C1 segment of cervical spinal cord (tissue), 14 donors: ENCODE results near the gene CNP.
"Not testable (repeated sequence)": the region's sequence is repeated elsewhere in the genome, so short reads cannot be mapped to it uniquely, and the experiment has no call there.

Source experiments
- DNase-seq, 14 donors: peaks; one replicate each; lab custom pipeline; 2025; lab: John Stamatoyannopoulos, UW

Gene CNP

DNA sequence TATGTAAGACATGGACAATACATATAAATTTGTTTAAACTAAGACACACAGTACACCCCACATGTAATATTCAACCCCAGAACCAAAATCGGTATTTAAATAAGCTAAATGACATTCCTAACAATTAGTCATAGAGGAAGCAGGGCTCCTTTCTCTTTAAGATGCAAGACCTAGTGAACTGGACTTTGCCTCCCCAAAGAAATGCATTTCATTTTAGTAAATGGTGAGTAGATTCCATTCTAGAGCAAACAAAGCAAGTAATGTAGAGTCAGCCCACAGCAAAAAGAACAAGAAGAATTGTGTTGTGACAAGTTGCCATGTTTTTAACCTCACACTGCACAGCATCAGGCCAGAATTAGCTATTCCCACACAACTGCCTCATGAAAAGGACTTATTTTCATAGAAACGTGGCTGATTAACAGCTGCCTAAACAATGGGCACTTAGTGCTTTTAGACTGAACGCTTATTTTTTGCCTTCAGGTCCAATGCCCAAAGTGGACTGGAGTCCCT is 36.3 kb downstream of the CNP start:
- DNase-seq = peak in 1 of 14 donors; percentile 24

DNA sequence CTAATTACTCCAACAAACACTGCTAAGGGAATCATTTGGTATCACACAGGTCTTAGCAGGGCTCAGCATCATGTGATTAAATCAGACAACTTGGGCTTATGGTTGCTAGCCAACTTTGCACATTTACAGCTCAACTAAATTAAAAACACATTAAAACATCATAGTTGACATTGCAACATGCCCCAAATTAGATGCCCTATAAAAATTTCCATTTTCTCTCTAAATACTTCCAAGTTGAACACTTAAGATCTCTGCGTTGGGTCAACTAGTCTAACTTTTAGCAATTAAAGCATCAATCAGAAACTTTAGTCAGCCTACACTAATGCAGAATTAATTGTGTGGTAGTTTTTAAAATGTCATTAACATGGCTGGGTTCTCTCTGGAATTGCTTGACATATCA is 38.6 kb downstream of the CNP start:
- no peak for DNase-seq

DNA sequence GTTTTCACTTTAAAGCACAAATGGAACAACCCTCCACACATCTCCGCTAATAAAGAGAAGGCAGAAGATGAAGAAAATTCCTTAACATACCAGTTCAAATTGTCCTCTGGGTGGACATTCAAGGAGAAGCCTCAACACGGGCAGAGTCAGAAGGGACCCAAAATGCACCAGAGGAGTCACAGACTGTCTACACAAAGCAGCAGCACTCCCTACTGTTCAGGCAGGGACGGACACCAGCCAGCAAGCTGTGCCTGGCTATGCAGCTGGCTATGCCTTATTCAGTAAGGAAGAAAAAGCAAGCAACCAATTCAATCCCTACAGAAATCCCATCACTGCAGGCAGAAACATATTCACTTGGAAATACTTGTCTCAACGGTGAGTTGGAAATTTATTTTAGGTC is 42.6 kb downstream of the CNP start:
- DNase-seq = peak in 11 of 14 donors; percentile 10 to 54 (median 38)

DNA sequence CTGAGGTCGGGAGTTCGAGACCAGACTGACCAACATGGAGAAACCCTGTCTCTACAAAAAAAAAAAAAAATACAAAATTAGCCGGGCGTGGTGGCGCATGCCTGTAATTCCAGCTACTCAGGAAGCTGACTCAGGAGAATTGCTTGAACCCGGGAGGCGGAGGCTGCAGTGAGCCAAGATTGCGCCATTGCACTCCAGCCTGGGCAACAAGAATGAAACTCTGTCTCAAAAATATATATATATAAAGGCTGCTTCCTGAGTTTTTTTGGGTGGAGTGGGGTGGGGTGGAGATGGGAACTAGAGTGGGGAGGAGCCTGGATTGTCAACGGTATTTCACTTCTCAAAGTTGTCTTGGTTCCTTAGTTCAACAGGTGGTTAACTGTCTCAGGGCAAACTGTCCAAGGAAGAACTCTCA is 43.7 kb downstream of the CNP start:
- not testable (repeated sequence) for DNase-seq

GRCh38 chr17:42010898-42011516 is 44.4 kb downstream of the CNP start:
- DNase-seq = no peak

- not testable (repeated sequence) for DNase-seq
These were observed 45.8 kb downstream of the CNP start for GRCh38 chr17:42012363-42012762.

- DNase-seq = not testable (repeated sequence)
These were observed 47.1 kb downstream of the CNP start for GRCh38 chr17:42013740-42014139.

DNA sequence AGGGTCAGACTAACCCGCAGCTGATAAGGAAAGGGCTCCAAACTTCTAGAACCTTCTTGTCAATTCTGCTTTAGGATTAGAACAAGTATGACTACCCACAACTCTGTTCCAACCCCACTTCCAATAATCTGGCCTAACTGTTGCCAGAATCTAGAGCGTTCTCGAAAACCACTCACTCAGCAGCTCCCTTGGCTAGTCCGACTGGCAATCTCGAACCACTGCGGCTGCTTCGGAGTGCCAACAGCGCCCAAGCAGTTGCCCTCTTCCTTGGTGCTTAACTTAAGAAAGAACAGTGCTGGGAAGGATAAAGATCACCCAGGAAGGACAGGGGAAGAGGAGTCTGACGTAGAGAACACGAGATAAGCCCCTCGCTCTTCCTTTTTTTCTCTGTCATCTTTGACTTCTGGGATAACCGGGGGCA is 49.8 kb downstream of the CNP start:
- peak in 8 of 14 donors; percentile 11 to 63 (median 42) for DNase-seq

DNA sequence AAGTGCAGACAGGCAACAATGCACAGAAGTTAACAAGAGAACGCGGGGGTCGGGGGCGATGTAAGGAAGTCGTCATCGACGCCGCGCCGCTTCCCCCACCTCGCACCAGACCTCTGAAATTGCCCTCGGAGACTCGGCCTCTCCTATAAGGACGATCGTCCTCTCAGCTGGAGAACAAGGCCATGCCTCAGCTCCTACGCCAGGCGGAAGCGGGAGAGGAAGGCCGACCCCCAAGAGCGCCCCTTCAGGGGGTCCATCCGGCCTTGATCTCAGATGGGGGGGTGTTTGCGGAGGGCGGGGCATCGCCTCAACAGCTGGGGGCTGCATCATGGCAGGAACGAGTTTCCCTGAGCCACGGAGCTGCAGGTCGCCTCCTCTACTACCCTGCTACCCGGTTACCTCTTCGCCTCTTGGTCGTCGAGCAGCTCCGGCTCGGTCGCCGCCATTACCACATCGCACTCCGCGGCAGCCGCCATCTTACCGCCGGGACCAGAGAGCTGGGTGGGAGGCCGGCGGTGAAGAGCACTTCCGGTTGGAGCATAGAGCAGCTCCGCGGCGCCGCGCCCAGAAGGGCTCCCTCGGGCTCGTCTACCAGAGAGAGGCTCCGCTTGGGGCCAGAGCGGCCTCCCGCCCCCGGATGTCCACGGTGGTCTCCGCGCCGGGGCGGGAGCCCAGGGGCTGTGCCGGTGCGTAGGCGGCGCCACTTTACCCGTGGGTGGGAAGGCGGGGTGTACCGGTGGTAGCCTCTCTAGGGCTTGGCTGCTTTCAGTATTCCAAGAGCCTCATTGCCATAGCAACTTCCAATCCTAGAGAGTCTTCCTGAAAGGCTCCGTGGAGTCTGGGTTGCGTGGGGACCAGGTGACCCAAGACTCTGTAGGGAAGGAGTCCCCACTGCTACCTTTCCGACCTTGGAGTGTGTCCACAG is 50.6 kb downstream of the CNP start, which contains the start of gene DNAJC7:
TSS of gene DNAJC7 (minus strand) at position 499 of the 925 bp plus-strand sequence. CDS start at position 476, 23 bp downstream.
- peak; percentile 65 to 98 (median 86) for DNase-seq

GRCh38 chr17:42017866-42018200 is 51.2 kb downstream of the CNP start:
- peak in 1 of 14 donors; percentile 69 for DNase-seq

DNA sequence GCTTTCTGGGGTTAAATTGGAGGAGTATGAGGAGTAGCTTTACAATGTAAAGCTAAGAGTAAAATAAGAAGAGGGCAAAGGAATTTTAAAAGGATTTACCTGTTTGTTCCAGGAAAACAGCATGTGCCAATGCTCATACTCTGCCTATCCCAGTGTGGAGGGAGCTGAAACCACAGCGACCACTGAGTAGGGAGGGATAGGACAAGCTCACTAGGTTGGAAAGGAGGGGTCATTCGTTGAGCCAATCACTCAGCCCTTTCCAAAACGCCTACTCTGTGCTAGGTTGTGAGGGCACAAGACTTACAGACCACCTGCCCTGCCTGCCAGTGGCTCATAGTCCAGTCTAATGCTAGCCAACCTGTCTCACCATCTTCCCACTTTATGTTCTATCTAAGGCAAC is 51.7 kb downstream of the CNP start:
- DNase-seq = no peak

GRCh38 chr17:42018988-42019387 is 52.4 kb downstream of the CNP start:
- DNase-seq = no peak

DNA sequence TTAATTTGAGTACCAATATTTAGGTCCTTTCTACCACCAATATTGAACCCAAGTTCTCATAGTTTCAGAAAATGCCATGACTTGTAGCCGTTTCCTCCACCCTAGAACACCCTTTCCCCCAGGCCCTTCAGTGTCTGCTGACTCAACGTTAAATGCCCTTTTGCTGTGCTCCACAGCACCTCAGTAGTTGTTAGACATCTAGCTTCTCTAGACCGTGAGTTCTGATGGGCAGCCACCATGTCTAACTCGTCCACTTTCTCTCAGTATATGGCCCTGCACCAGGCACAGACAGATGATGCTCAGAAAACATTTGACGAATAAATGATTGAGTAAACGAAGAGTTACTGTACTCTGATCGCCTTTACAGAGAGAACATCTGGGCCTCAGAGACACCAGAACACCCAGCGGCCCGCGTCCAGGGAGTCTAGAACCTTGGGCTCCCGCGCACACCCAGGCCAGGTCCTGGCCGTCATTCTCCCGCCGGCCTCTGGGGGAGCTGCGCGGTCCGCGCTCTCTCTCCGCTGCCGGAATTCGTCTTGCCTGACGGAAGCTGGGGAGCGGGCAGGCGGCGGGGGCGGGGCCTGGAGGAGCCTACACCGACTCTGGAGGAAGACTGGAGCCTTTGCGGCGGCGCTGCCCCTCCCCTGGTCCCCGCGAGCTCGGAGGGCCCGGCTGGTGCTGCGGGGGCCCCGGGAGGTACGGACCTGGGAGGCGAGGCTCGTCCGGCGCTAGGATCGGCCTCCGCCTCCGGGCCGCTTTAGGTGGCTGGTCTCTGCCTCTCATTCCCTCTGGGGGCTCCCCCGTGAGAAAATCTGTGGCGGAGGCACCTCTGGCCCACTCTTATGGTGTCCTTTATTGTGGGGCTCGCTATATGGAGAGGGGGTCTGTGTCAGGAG is 53.2 kb downstream of the CNP start, which contains the start of gene NKIRAS2:
TSS of gene NKIRAS2 (plus strand) at position 582 of the 896 bp plus-strand sequence. CDS start 1,488 bp downstream, outside the sequence.
- peak; percentile 30 to 92 (median 81) for DNase-seq

DNA sequence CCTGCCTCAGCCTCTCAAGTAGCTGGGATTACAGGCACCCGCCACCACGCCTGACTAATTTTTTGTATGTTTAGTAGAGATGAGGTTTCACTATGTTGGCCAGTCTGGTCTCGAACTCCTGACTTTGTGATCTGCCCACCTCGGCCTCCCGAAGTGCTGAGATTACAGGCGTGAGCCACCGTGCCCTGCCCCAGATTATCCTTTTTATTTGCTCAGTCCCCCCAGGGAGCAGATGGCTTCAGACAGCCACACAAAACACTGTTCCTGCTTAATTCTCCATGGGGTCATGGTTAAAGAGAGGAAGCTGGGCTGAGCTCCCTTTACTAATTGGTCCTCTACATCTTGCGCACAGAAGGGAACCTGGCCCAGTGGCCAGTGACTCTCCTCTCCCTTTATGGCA is 54.2 kb downstream of the CNP start:
- not testable (repeated sequence) for DNase-seq

- peak in 5 of 14 donors; percentile 3 to 35 (median 25) for DNase-seq
These were observed 57.1 kb downstream of the CNP start for GRCh38 chr17:42023524-42024349.

DNA sequence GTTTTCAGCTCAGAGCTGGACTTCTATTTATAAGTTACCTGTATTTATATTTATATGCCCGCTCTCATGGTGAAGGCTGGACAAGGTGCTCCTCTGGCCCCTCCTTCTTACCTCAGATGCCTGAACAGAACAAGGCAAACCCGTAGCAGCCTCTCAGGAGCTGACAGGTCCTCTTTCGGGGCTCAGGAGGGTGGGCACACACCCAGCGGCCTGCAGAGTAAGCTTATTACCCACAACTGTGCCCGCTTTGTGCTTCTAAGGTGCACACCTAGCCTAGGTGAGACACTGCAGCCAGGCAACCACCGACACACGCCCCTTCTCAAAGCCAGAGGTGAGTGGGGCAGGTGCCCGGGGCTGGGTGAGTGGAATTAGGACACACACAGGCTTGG is 58.6 kb downstream of the CNP start:
- DNase-seq = no peak

- DNase-seq = no peak
These were observed 59.3 kb downstream of the CNP start for GRCh38 chr17:42025936-42026335.

DNA sequence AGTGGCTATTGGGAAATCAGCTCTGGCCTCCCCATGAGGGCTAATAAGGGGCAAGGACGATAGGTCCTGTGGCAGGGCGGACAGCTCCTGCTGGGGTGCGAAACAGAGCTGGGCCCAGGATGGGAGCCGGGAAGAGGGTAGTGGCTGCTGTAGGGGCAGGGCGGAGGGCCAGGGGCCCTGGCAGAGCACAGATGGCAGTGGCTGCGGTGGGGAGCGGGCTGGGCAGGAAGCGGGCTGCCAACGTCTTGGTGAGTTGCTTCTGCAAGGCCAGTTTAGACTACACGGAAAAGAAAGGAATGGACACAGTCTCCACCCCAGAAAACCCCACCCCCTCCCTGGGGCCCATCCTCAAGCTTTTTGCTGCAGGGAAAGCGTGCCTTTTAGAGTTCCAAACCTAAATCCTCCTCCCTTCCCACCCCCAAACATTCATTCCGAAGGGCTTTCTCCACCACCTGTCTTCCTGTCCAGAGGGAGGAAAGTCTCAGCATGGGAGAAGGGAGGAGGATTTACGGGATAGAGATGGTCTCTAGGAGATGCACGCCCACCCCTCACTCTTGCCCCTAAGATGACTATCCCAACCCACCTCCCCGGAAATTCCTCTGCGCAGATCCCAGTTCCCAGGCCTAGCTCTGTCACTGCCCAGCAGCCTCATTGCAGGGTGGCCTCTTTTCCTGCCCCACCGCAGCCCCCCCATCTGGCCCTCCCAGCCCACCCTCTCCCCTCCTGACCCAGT is 60.4 kb downstream of the CNP start:
- no peak for DNase-seq
